ENCODE measurements around the gene XPC.
"Not testable (repeated sequence)": the region's sequence is repeated elsewhere in the genome, so short reads cannot be mapped to it uniquely, and the experiment has no call there.

XPC gene

DNA sequence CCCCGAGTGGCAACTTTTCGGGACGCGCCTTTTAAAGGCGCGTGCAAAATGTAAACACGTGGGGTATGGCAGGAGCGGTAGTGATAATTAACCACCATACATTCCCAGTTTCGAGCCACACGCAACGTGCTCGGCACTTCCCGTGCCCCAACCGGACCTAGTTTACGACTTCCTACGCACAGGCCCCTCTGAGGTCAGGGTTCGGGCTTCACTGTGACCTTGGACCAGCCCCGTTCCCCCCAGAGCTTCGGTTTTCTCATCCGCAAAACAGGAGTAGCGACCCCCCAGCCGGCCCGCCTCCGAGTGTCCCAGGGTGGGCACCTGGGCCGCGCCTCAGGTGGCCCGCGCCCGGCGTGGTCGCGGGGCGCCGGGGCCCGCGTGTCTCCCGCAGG, 54.2 kb downstream of the XPC start:
- ChIA-PET CTCF (interaction anchor here (1.2 to 2.4 kb wide), 9 partner anchors 10 to 474 kb away, joined by 3 to 16 read pairs (median 4); no protein-coding TSS in a partner anchor), POLR2A (interaction anchor here (0.6 to 2.5 kb wide), 11 partner anchors 10 to 529 kb away, joined by 3 to 33 read pairs (median 7); partner anchors contain the start of genes CCDC174, LSM3 and XPC)
- H3K4me3 ChIP-seq (ENCODE audit: low read depth, low read length), result peak overlapping the region; percentile 80
- TF ChIP-seq, protein P1, sequence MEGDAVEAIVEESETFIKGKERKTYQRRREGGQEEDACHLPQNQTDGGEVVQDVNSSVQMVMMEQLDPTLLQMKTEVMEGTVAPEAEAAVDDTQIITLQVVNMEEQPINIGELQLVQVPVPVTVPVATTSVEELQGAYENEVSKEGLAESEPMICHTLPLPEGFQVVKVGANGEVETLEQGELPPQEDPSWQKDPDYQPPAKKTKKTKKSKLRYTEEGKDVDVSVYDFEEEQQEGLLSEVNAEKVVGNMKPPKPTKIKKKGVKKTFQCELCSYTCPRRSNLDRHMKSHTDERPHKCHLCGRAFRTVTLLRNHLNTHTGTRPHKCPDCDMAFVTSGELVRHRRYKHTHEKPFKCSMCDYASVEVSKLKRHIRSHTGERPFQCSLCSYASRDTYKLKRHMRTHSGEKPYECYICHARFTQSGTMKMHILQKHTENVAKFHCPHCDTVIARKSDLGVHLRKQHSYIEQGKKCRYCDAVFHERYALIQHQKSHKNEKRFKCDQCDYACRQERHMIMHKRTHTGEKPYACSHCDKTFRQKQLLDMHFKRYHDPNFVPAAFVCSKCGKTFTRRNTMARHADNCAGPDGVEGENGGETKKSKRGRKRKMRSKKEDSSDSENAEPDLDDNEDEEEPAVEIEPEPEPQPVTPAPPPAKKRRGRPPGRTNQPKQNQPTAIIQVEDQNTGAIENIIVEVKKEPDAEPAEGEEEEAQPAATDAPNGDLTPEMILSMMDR (IDR thresholded peaks at IDR 0.05; ENCODE audit: insufficient read depth, low read length, missing control alignments), result no peak
- no peak for DNase-seq (ENCODE audit: low read depth, low spot score)

DNA sequence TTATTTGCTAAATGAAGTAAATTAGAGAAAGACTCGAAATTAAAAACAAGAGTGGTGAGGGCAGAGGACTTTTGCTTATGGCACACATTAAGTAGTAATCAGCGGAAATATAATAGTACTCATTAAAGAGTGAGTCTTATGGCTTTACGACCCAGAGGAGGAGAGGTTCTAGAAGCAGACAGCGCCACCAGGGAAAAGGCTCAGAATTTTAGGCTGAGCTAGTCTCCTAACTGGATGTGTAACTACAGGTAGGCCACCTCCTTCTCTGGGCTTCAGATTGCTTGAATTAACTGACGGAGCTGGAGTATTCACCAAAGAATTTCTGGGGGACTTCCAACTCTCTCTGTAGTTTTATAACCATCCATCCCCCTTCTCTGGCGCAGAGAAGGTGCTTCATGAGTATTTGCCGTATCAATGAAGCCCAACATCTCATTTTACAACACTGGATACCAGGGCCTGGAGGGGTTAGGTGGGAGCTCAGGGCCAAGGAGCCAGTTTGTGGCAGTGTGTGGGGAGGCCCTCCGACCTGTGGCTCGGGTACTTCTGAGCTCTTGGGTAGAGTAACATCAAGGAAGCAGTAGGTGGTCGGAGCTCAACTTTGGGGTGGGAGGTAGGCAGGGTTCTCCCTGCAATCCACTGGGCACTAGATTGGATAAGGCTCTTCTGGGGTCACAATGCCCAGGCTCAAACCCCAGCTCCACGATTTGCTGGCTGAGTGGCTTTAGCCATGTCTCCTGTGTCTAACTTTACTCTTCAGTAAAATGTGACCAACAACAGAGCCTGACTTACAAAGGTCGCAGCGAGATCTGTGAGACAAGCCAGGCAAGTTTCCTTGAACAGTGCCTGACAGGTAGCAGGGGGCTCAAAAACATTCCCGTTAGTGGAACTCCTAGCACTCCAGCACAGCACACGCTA, 54.8 kb downstream of the XPC start:
- no peak for DNase-seq (ENCODE audit: low read depth, low spot score)
- ChIA-PET CTCF (interaction anchor here (0.9 to 2.4 kb wide), 7 partner anchors 9 to 474 kb away, joined by 3 to 16 read pairs (median 4); no protein-coding TSS in a partner anchor), POLR2A (interaction anchor here (0.7 to 1.9 kb wide), 2 partner anchors 528 to 1225 kb away, joined by 3 to 7 read pairs; partner anchors contain the start of gene CCDC174)
- H3K4me3 ChIP-seq (ENCODE audit: low read depth, low read length), result peak overlapping the region; percentile 80
- TF ChIP-seq, protein P1 (IDR thresholded peaks at IDR 0.05; ENCODE audit: insufficient read depth, low read length, missing control alignments), result no peak

DNA sequence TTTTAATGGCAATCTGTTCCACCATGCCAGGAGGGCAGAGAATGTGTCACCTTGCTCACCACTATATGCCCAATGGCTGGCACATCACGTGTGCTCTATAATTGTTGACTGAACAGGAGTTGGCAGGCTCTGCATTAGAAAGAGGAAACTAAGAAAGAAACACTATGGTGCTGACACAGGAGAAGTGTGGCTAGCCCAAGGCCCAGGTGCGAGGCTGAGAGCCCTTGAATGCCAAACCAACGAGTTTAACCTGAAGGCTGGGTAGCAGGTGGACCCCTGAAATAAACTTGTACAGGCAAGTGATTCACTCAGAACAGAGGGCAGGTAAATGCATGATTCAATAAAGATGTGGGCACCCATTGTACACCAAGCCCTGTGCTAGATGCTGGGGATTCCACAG, 56.1 kb downstream of the XPC start:
- TF ChIP-seq, protein P1 (IDR thresholded peaks at IDR 0.05; ENCODE audit: insufficient read depth, low read length, missing control alignments), result no peak
- CTCF ChIA-PET, result interaction anchor here (0.7 to 2.0 kb wide), 2 partner anchors 13 to 225 kb away, joined by 3 to 6 read pairs; no protein-coding TSS in a partner anchor
- no peak overlapping the region for H3K4me3 ChIP-seq (ENCODE audit: low read depth, low read length)
- POLR2A ChIA-PET, result no interaction called here
- no peak for DNase-seq (ENCODE audit: low read depth, low spot score)

DNA sequence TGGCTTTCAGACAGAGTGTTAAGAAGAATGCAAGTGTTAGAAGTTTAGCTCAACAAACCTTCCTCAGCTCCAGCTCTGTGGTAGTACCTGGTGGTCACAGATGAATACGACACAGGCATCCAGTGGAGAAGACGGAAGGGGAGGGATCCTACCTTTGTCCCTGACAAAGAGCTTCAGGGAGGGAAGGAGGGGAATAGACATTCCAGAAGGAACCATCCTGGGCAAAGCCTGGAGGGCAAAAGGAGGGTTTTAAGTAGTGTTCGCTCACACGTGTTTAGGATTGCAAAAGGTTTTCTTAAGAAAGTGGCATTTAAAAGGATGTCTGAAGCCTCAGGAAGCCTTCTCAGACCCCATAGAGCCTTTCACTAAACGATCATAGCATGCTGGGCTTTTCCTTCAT, 56.5 kb downstream of the XPC start:
- CTCF ChIA-PET, result interaction anchor here (1.1 to 2.0 kb wide), 2 partner anchors 9 to 225 kb away, joined by 4 to 6 read pairs; no protein-coding TSS in a partner anchor
- no peak for DNase-seq (ENCODE audit: low read depth, low spot score)
- TF ChIP-seq, protein P1 (IDR thresholded peaks at IDR 0.05; ENCODE audit: insufficient read depth, low read length, missing control alignments), result no peak
- H3K4me3 ChIP-seq (ENCODE audit: low read depth, low read length), result no peak overlapping the region
- POLR2A ChIA-PET, result no interaction called here

DNA sequence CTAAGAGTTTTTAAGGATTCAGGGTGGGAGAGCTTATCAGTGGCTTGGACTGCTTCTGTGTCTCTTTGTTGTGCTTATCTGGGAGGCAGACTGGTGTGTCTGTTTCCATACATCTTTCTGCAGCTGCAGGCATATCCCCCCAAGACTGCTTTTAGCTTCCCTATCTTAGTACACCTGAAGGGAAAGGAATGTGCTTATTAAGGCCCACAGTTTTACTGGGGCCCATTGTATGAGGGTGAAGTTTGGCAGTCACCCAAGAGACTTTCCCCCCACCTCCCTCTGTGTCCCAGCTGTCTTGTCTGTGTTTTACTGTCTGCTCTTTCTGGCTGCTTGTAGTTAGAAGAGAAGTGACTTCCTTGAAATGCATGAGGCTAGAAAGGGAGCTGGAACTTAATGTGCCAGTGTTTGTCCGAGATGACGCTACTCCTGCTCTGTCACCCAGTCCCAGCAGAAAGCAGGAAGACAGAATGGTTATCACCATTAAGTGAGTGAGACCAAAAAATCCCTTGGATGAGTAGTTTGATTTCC, 57.4 kb downstream of the XPC start:
- H3K4me3 ChIP-seq (ENCODE audit: low read depth, low read length); DNase-seq (ENCODE audit: low read depth, low spot score); POLR2A ChIA-PET: not testable (repeated sequence)
- CTCF ChIA-PET, result interaction anchor here (1.1 to 2.0 kb wide), 2 partner anchors 8 to 224 kb away, joined by 4 to 6 read pairs; no protein-coding TSS in a partner anchor

DNA sequence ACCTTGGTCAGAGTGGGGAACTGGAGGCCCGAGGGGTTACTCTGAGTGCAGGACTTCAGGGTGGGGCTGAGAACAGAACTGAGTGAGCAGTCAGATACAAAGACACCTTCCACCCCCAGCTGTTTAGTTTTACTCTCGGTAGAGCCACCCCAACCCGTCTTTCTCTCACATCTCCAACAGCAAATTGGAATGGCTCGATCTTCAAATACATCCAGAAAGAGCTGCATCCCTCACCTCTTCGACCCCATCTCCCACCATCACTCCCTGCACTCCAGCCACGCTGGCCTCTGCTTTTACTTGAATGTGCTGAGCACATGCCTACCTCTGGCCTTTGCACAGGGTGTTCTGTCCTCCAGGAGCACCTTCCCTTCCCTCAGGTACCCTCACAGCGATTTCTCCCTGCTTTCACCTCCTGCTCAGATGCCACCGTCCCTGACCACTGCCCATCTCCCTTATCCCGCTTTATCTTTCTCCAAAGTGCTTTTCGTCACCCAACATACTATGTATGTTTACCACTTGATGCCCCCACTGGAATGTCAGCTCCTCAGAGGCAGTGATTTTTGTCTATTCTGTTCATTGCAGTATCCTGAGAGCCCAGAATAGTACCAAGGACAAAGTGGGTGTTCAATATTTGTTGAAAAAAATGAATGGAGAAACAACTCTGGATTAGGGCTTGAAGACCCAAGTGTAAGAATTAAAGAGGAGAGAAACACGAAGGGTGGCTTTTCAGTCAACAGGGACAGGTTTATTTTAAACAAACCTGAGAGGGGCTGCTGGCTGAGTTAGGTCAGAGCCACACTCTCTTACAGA, 58.1 kb downstream of the XPC start:
- no peak for DNase-seq (ENCODE audit: low read depth, low spot score)
- ChIA-PET CTCF (interaction anchor here (1.4 to 2.0 kb wide), 2 partner anchors 223 kb away, joined by 6 to 7 read pairs; no protein-coding TSS in a partner anchor), POLR2A (no interaction called here)
- no peak overlapping the region for H3K4me3 ChIP-seq (ENCODE audit: low read depth, low read length)
- TF ChIP-seq, protein P1 (IDR thresholded peaks at IDR 0.05; ENCODE audit: insufficient read depth, low read length, missing control alignments), result no peak
